ENCODE results near the gene NBEA.

- TF ChIP-seq CTCF (IDR thresholded peaks at IDR 0.05), result no peak
- no peak for TF ChIP-seq POLR2A (IDR thresholded peaks at IDR 0.05)
- no peak for TF ChIP-seq POLR2AphosphoS5 (IDR thresholded peaks at IDR 0.05; ENCODE audit: insufficient read depth in 1 of 2, low read depth in 1 of 2)
Observed at GRCh38 chr13:34944751-34945150, 2.7 kb downstream of the NBEA start.

All from vagina (tissue), 2 donors.